Lung (tissue), 12 donors: ENCODE measurements around the gene MREG. TPM values are rescaled to one million over a fixed set of nuclear protein-coding genes. Genes with fewer than 3 reads are reported as not detected.
A peak's percentile ranks its signal among the peaks of the same experiment; 100 is the strongest.
"Not testable (repeated sequence)": the region's sequence is repeated elsewhere in the genome, so short reads cannot be mapped to it uniquely, and the experiment has no call there.

ENCODE experiments used
- ATAC-seq: fragments of 200-7000 bp; cut with Tn5 transposase; one replicate; pipeline ENCODE4 v1.9.1; 2020; ENCODE audit warnings: moderate number of reproducible peaks; ENCODE audit not compliant: insufficient read depth, low FRiP score
- DNase-seq, 3 donors: peaks; one replicate each; pipeline ENCODE4 v3.0.0-alpha.2; 2013 to 2017
- H3K27ac ChIP-seq, 2 donors: one replicate each; pipeline ENCODE4 v1.5.1; 2013; ENCODE audit warnings: mild to moderate bottlenecking in 2 of 2, moderate library complexity in 2 of 2, control low read depth in 1 of 2, inconsistent platforms in 1 of 2, low read depth in 1 of 2, low read length in 1 of 2
- H3K27me3 ChIP-seq, 3 donors: one replicate each; pipeline ENCODE4 v1.5.1; 2013; ENCODE audit warnings: low read length in 2 of 3; ENCODE audit not compliant: control insufficient read depth in 3 of 3, insufficient read depth in 3 of 3
- H3K36me3 ChIP-seq, 4 donors: one replicate each; pipeline ENCODE4 v1.5.1; 2013; ENCODE audit warnings: low read length in 4 of 4, mild to moderate bottlenecking in 1 of 4, moderate library complexity in 1 of 4; ENCODE audit not compliant: control insufficient read depth in 4 of 4, insufficient read depth in 4 of 4
- H3K4me1 ChIP-seq, 5 donors: one replicate each; pipeline ENCODE4 v1.5.1; 2013; ENCODE audit warnings: low read length in 5 of 5, mild to moderate bottlenecking in 2 of 5, moderate library complexity in 1 of 5; ENCODE audit not compliant: control insufficient read depth in 5 of 5, insufficient read depth in 5 of 5
- H3K4me3 ChIP-seq: one replicate; pipeline ENCODE4 v1.5.1; 2013; ENCODE audit warnings: mild to moderate bottlenecking, control low read depth, moderate library complexity
- H3K9ac ChIP-seq, 2 donors: one replicate each; pipeline ENCODE4 v1.5.1; 2013; ENCODE audit warnings: low read length in 2 of 2, control low read depth in 1 of 2; ENCODE audit not compliant: insufficient read depth in 1 of 2
- H3K9me3 ChIP-seq, 4 donors: one replicate each; pipeline ENCODE4 v1.5.1; 2013; ENCODE audit warnings: low read length in 3 of 4, mild to moderate bottlenecking in 1 of 4, moderate library complexity in 1 of 4; ENCODE audit not compliant: control insufficient read depth in 4 of 4, insufficient read depth in 3 of 4
- CTCF ChIP-seq: IDR thresholded peaks from 2 replicates; pipeline ENCODE4 v1.5.1; 2012; ENCODE audit warnings: mild to moderate bottlenecking; ENCODE audit errors: control extremely low read depth, extremely low read depth
- WGBS, 2 donors: extraction: QIAGEN DNeasy Blood & Tissue Kit; methylation state at CpG; one replicate each; pipeline ENCODE4 v1.1.7; 2013; 5-methylcytosine and 5-hydroxymethylcytosine counted together
- polyA plus RNA-seq, 2 donors: library from polyadenylated mRNA; stranded (reverse); fragments of 200-250 nt; gene quantifications; one replicate each; pipeline ENCODE4 v1.2.1, GENCODE V29; 2013
- total RNA-seq, 2 donors: library from RNA; depleted of rRNA in 1 of 2; stranded (reverse); fragments of >200 nt in 1 of 2; gene quantifications; one replicate each; pipeline ENCODE4 v1.2.1, GENCODE V29; 2014 to 2021
- donor health status: control.
- donor health status: control.
- donor health status: Bipolar disorder and iron deficiency.
- donor health status: healthy.
- donor health status: DM: yes; HTN: yes; CAD: no.

Gene MREG
- total and polyA plus RNA-seq, 4 donors: 6.9 to 30.2 (median 12.0) TPM

GRCh38 chr2:215928086-215928485 is 85.3 kb downstream of the MREG start:
- H3K27me3 ChIP-seq: no peaks in the 10 kb centered on the region
- H3K9me3 ChIP-seq: no peaks in the 10 kb centered on the region
- no peak for DNase-seq
- H3K36me3 ChIP-seq: no peaks in the 10 kb centered on the region
- ATAC-seq: no peak
- H3K4me1 ChIP-seq: peaks cover 0 to 8% (median 1%) of the 10 kb centered on the region in 5 donors
- H3K27ac ChIP-seq: no peak overlapping the region
- H3K9ac ChIP-seq: no peak overlapping the region
- no peak for TF ChIP-seq CTCF
- 71 to 77% methylated on average over 11 of the region's 11 CpGs for WGBS, 2 donors
- no peak overlapping the region for H3K4me3 ChIP-seq

- not testable (repeated sequence) for ATAC-seq, H3K4me1 ChIP-seq, H3K36me3 ChIP-seq, H3K4me3 ChIP-seq, H3K27me3 ChIP-seq, H3K9ac ChIP-seq, DNase-seq, H3K9me3 ChIP-seq, H3K27ac ChIP-seq
- WGBS, 2 donors: 81 to 83% methylated on average over 6 of the region's 6 CpGs
Observed at GRCh38 chr2:215926992-215927391, 86.4 kb downstream of the MREG start.

GRCh38 chr2:215921895-215922294 is 91.5 kb downstream of the MREG start:
- no peak for TF ChIP-seq CTCF
- Histone ChIP-seq H3K27me3 (no peaks in the 10 kb centered on the region), H3K4me1 (peaks cover 0 to 27% (median 14%) of the 10 kb centered on the region in 5 donors), H3K9ac (no peak overlapping the region), H3K36me3 (no peaks in the 10 kb centered on the region), H3K27ac (no peak overlapping the region), H3K4me3 (no peak overlapping the region), H3K9me3 (no peaks in the 10 kb centered on the region)
- DNase-seq (peak; percentile 63 to 77 (median 73)), ATAC-seq (no peak)
- 77 to 80% methylated on average over 3 of the region's 3 CpGs for WGBS, 2 donors

- H3K27ac ChIP-seq: no peak overlapping the region
- peak; percentile 72 for TF ChIP-seq CTCF
- H3K4me3 ChIP-seq: no peak overlapping the region
- ATAC-seq (peak; percentile 94), DNase-seq (peak; percentile 86 to 95 (median 89))
- H3K9me3 ChIP-seq: no peaks in the 10 kb centered on the region
- H3K36me3 ChIP-seq: no peaks in the 10 kb centered on the region
- H3K9ac ChIP-seq: peak overlapping the region in 1 of 2 donors; percentile 43
- peaks cover 0 to 27% (median 14%) of the 10 kb centered on the region in 5 donors for H3K4me1 ChIP-seq
- WGBS, 2 donors: 30 to 31% methylated on average over 8 of the region's 8 CpGs
- H3K27me3 ChIP-seq: no peaks in the 10 kb centered on the region
Observed at GRCh38 chr2:215920244-215921100, 92.9 kb downstream of the MREG start.
